Transverse colon (tissue), 3 donors: ENCODE data around the gene TAC3.

Source experiments
- EP300 ChIP-seq: sonication (generic); formaldehyde crosslinking; IDR thresholded peaks from one replicate; pipeline ENCODE4 v1.6.1; 2017; ENCODE audit warnings: antibody characterized with exemption, low read depth
- POLR2A ChIP-seq: fragments of 450-650 bp; IDR thresholded peaks from one replicate; pipeline ENCODE4 v1.6.1; 2016; ENCODE audit warnings: antibody characterized with exemption, mild to moderate bottlenecking, moderate library complexity
- TF ChIP-seq, protein P1 (sequence below), 5 experiments: fragments of 200-600 bp in 3 of 5; fragments of 450-650 bp in 2 of 5; sonication (generic) in 3 of 5; IDR thresholded peaks; 1 replicate in 2 of 5; 2 replicates in 3 of 5; pipeline ENCODE4 v1.5.1; 2016 to 2017; ENCODE audit warnings: antibody characterized with exemption in 5 of 5, inconsistent platforms in 3 of 5, mild to moderate bottlenecking in 2 of 5, moderate library complexity in 1 of 5

- TF ChIP-seq, protein P1, sequence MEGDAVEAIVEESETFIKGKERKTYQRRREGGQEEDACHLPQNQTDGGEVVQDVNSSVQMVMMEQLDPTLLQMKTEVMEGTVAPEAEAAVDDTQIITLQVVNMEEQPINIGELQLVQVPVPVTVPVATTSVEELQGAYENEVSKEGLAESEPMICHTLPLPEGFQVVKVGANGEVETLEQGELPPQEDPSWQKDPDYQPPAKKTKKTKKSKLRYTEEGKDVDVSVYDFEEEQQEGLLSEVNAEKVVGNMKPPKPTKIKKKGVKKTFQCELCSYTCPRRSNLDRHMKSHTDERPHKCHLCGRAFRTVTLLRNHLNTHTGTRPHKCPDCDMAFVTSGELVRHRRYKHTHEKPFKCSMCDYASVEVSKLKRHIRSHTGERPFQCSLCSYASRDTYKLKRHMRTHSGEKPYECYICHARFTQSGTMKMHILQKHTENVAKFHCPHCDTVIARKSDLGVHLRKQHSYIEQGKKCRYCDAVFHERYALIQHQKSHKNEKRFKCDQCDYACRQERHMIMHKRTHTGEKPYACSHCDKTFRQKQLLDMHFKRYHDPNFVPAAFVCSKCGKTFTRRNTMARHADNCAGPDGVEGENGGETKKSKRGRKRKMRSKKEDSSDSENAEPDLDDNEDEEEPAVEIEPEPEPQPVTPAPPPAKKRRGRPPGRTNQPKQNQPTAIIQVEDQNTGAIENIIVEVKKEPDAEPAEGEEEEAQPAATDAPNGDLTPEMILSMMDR (IDR thresholded peaks at IDR 0.05) = no peak
- peak; percentile 36 for TF ChIP-seq POLR2A
- TF ChIP-seq EP300 = no peak
Observed at GRCh38 chr12:57049119-57049446, 32.8 kb upstream of the TAC3 start.
